Measurements from ENCODE around the gene NKTR. TPM values are rescaled to one million over a fixed set of nuclear protein-coding genes. Genes with fewer than 3 reads are reported as not detected.

NKTR gene
- total RNA-seq, 1 donor from 2014 or later: 70.3 TPM

- Histone ChIP-seq H3K9me3 (ENCODE audit: insufficient read depth, low read depth, low read length) (peaks cover 3% of the 10 kb centered on the region), H3K4me1 (ENCODE audit: insufficient read depth, low read length) (no peaks in the 10 kb centered on the region), H4K20me1 (ENCODE audit: insufficient read depth, low read length) (peaks cover 4% of the 10 kb centered on the region), H2AFZ (ENCODE audit: low read depth, low read length) (no peak overlapping the region), H3K4me2 (ENCODE audit: low read length) (no peak overlapping the region), H3K79me2 (ENCODE audit: insufficient read depth, low read length) (no peaks in the 10 kb centered on the region), H3K27me3 (ENCODE audit: insufficient read depth, low read length) (no peaks in the 10 kb centered on the region), H3K4me3 (ENCODE audit: insufficient read depth, low read depth, low read length) (no peak overlapping the region), H3K27ac (ENCODE audit: low read depth, low read length) (no peak overlapping the region), H3K36me3 (ENCODE audit: insufficient read depth, low read length) (no peaks in the 10 kb centered on the region), H3K9ac (ENCODE audit: low read length) (no peak overlapping the region)
- Mint-ChIP-seq H3K36me3 (ENCODE audit: low read depth, unreplicated experiment) (no peaks in the 10 kb centered on the region), H3K4me1 (ENCODE audit: low read depth, unreplicated experiment) (peaks cover 3% of the 10 kb centered on the region), H3K27me3 (ENCODE audit: low read depth, unreplicated experiment) (peaks cover 16% of the 10 kb centered on the region), H3K9me3 (ENCODE audit: unreplicated experiment) (peaks cover 2% of the 10 kb centered on the region), H3K27ac (ENCODE audit: unreplicated experiment) (no peak overlapping the region), H3K4me3 (ENCODE audit: unreplicated experiment) (no peak overlapping the region)
- FAIRE-seq (no peak), DNase-seq (ENCODE audit: low read depth) (no peak)
- TF ChIP-seq CTCF (IDR thresholded peaks at IDR 0.05; ENCODE audit: insufficient read depth, low read depth, low read length) (no peak), EZH2 (IDR thresholded peaks at IDR 0.05; ENCODE audit: insufficient read depth, low read length) (no peak)
Observed at GRCh38 chr3:42668793-42669217, 68.3 kb downstream of the NKTR start.

GRCh38 chr3:42670051-42670576 lies 69.6 kb downstream of the NKTR start:
- Histone ChIP-seq H3K27me3 (ENCODE audit: insufficient read depth, low read length) (no peaks in the 10 kb centered on the region), H3K36me3 (ENCODE audit: insufficient read depth, low read length) (no peaks in the 10 kb centered on the region), H2AFZ (ENCODE audit: low read depth, low read length) (no peak overlapping the region), H3K4me2 (ENCODE audit: low read length) (no peak overlapping the region), H3K9ac (ENCODE audit: low read length) (no peak overlapping the region), H3K4me1 (ENCODE audit: insufficient read depth, low read length) (no peaks in the 10 kb centered on the region), H3K79me2 (ENCODE audit: insufficient read depth, low read length) (no peaks in the 10 kb centered on the region), H3K9me3 (ENCODE audit: insufficient read depth, low read depth, low read length) (peaks cover 3% of the 10 kb centered on the region), H3K27ac (ENCODE audit: low read depth, low read length) (no peak overlapping the region), H4K20me1 (ENCODE audit: insufficient read depth, low read length) (peaks cover 4% of the 10 kb centered on the region), H3K4me3 (ENCODE audit: insufficient read depth, low read depth, low read length) (no peak overlapping the region)
- Mint-ChIP-seq H3K9me3 (ENCODE audit: unreplicated experiment) (peaks cover 2% of the 10 kb centered on the region), H3K27me3 (ENCODE audit: low read depth, unreplicated experiment) (peaks cover 16% of the 10 kb centered on the region), H3K4me1 (ENCODE audit: low read depth, unreplicated experiment) (peaks cover 3% of the 10 kb centered on the region), H3K4me3 (ENCODE audit: unreplicated experiment) (no peak overlapping the region), H3K27ac (ENCODE audit: unreplicated experiment) (no peak overlapping the region), H3K36me3 (ENCODE audit: low read depth, unreplicated experiment) (no peaks in the 10 kb centered on the region)
- DNase-seq (ENCODE audit: low read depth) (no peak), FAIRE-seq (no peak)
- TF ChIP-seq EZH2 (IDR thresholded peaks at IDR 0.05; ENCODE audit: insufficient read depth, low read length) (no peak), CTCF (IDR thresholded peaks at IDR 0.05; ENCODE audit: insufficient read depth, low read depth, low read length) (no peak)

- H4K20me1 ChIP-seq (ENCODE audit: insufficient read depth, low read length): peaks cover 4% of the 10 kb centered on the region
- Mint-ChIP-seq H3K4me3 (ENCODE audit: unreplicated experiment) (no peak overlapping the region), H3K9me3 (ENCODE audit: unreplicated experiment) (peaks cover 2% of the 10 kb centered on the region), H3K27me3 (ENCODE audit: low read depth, unreplicated experiment) (peaks cover 16% of the 10 kb centered on the region), H3K27ac (ENCODE audit: unreplicated experiment) (no peak overlapping the region), H3K4me1 (ENCODE audit: low read depth, unreplicated experiment) (peaks cover 3% of the 10 kb centered on the region), H3K36me3 (ENCODE audit: low read depth, unreplicated experiment) (no peaks in the 10 kb centered on the region)
- FAIRE-seq (no peak), DNase-seq (ENCODE audit: low read depth) (no peak)
- H3K79me2 ChIP-seq (ENCODE audit: insufficient read depth, low read length): no peaks in the 10 kb centered on the region
- no peak for TF ChIP-seq EZH2 (IDR thresholded peaks at IDR 0.05; ENCODE audit: insufficient read depth, low read length)
- TF ChIP-seq CTCF (IDR thresholded peaks at IDR 0.05; ENCODE audit: insufficient read depth, low read depth, low read length): no peak
- peaks cover 3% of the 10 kb centered on the region for H3K9me3 ChIP-seq (ENCODE audit: insufficient read depth, low read depth, low read length)
- H3K4me1 ChIP-seq (ENCODE audit: insufficient read depth, low read length): no peaks in the 10 kb centered on the region
- H3K9ac ChIP-seq (ENCODE audit: low read length): no peak overlapping the region
- no peak overlapping the region for H3K4me2 ChIP-seq (ENCODE audit: low read length)
- H3K36me3 ChIP-seq (ENCODE audit: insufficient read depth, low read length): no peaks in the 10 kb centered on the region
- H3K27ac ChIP-seq (ENCODE audit: low read depth, low read length): no peak overlapping the region
- H2AFZ ChIP-seq (ENCODE audit: low read depth, low read length): no peak overlapping the region
- no peak overlapping the region for H3K4me3 ChIP-seq (ENCODE audit: insufficient read depth, low read depth, low read length)
- no peaks in the 10 kb centered on the region for H3K27me3 ChIP-seq (ENCODE audit: insufficient read depth, low read length)
Observed at GRCh38 chr3:42670670-42671069, 70.2 kb downstream of the NKTR start.
